ENCODE data around the gene TIMM23B. TPM values are rescaled to one million over a fixed set of nuclear protein-coding genes. Genes with fewer than 3 reads are reported as not detected.
"Not testable (repeated sequence)": the region's sequence is repeated elsewhere in the genome, so short reads cannot be mapped to it uniquely, and the experiment has no call there.

Gene TIMM23B
- total RNA-seq, result 10 to 100 TPM; 20.0 to 20.7 TPM

- POLR2A ChIA-PET, CTCF ChIA-PET: not testable (repeated sequence)
These were observed at the start of gene TIMM23B, which contains the start of gene PARG for GRCh38 chr10:49941447-49942338. Gene TIMM23B (plus strand): TSS chr10:49942053. CDS start chr10:49942195, 142 bp downstream. Gene PARG (minus strand): TSS chr10:49942027. CDS start chr10:49941725, 302 bp downstream.

- CTCF ChIA-PET, POLR2A ChIA-PET: not testable (repeated sequence)
These were observed 41.9 kb upstream of the TIMM23B start for GRCh38 chr10:49899999-49900398.

- CTCF ChIA-PET, result not testable (repeated sequence)
These were observed 41.4 kb upstream of the TIMM23B start for GRCh38 chr10:49900406-49900805.

GRCh38 chr10:49903829-49904228 lies 38.0 kb upstream of the TIMM23B start:
- CTCF ChIA-PET, POLR2A ChIA-PET: not testable (repeated sequence)

More at GRCh38 chr10:49900406-49900805, 41.4 kb upstream of the TIMM23B start:
- POLR2A ChIA-PET, result not testable (repeated sequence)

GRCh38 chr10:49908290-49909080 lies 33.4 kb upstream of the TIMM23B start:
- CTCF ChIA-PET, POLR2A ChIA-PET: not testable (repeated sequence)

GRCh38 chr10:49910295-49910694 lies 31.6 kb upstream of the TIMM23B start:
- CTCF ChIA-PET, POLR2A ChIA-PET: not testable (repeated sequence)

- POLR2A ChIA-PET, CTCF ChIA-PET: not testable (repeated sequence)
These were observed 25.4 kb upstream of the TIMM23B start for GRCh38 chr10:49916451-49916850.

- CTCF ChIA-PET, POLR2A ChIA-PET: not testable (repeated sequence)
These were observed 23.9 kb upstream of the TIMM23B start for GRCh38 chr10:49917927-49918326.

GRCh38 chr10:49922041-49922440 lies 19.8 kb upstream of the TIMM23B start:
- POLR2A ChIA-PET, CTCF ChIA-PET: not testable (repeated sequence)

- CTCF ChIA-PET, POLR2A ChIA-PET: not testable (repeated sequence)
These were observed 18.3 kb upstream of the TIMM23B start for GRCh38 chr10:49923572-49923971.

- POLR2A ChIA-PET, CTCF ChIA-PET: not testable (repeated sequence)
These were observed 10.6 kb upstream of the TIMM23B start for GRCh38 chr10:49931276-49931675.

GRCh38 chr10:49931959-49932728 lies 9.7 kb upstream of the TIMM23B start:
- CTCF ChIA-PET, POLR2A ChIA-PET: not testable (repeated sequence)

GRCh38 chr10:49942339-49942705 lies 469 bp downstream of the TIMM23B start:
- CTCF ChIA-PET, POLR2A ChIA-PET: not testable (repeated sequence)

- CTCF ChIA-PET, result not testable (repeated sequence)
- POLR2A ChIA-PET, result interaction anchor here (0.6 kb wide), 1 partner anchor 365 kb away, joined by 4 read pairs; no protein-coding TSS in a partner anchor
These were observed 1.8 kb downstream of the TIMM23B start for GRCh38 chr10:49943607-49944006.

- CTCF ChIA-PET, POLR2A ChIA-PET: not testable (repeated sequence)
These were observed 6.3 kb downstream of the TIMM23B start for GRCh38 chr10:49948142-49948541.

GRCh38 chr10:49948737-49949136 lies 6.9 kb downstream of the TIMM23B start:
- POLR2A ChIA-PET, CTCF ChIA-PET: not testable (repeated sequence)

- POLR2A ChIA-PET, result not testable (repeated sequence)
These were observed 10.2 kb downstream of the TIMM23B start for GRCh38 chr10:49952006-49952405.

GRCh38 chr10:49953122-49953521 lies 11.3 kb downstream of the TIMM23B start:
- CTCF ChIA-PET, POLR2A ChIA-PET: not testable (repeated sequence)

More at GRCh38 chr10:49952006-49952405, 10.2 kb downstream of the TIMM23B start:
- CTCF ChIA-PET, result not testable (repeated sequence)

GRCh38 chr10:49970331-49970857 lies 28.5 kb downstream of the TIMM23B start:
- CTCF ChIA-PET, POLR2A ChIA-PET: not testable (repeated sequence)

- CTCF ChIA-PET, result not testable (repeated sequence)
These were observed 29.6 kb downstream of the TIMM23B start for GRCh38 chr10:49971466-49971865.

More at GRCh38 chr10:49971466-49971865, 29.6 kb downstream of the TIMM23B start:
- POLR2A ChIA-PET, result not testable (repeated sequence)
